WTC11 (cell line): ENCODE data around the gene SKAP2. TPM values are rescaled to one million over a fixed set of nuclear protein-coding genes. Genes with fewer than 3 reads are reported as not detected.

Experiments
- ATAC-seq: fragments of 200-7000 bp; cut with Tn5 transposase; 2 replicates; pipeline ENCODE4 v1.10.0; 2021; ENCODE audit warnings: mild to moderate bottlenecking, moderate library complexity
- CTCF ChIA-PET: fragments of 300-600 bp; sonication (Branson Sonifier 250); formaldehyde crosslinking; loops from one replicate; lab custom pipeline; 2021; ENCODE audit warnings: antibody characterized with exemption; lab: Charles Lee
- POLR2A ChIA-PET: fragments of 350-600 bp; sonication (Branson Sonifier 250); formaldehyde crosslinking; loops from one replicate; lab custom pipeline; 2021; ENCODE audit warnings: antibody characterized with exemption; lab: Charles Lee
- DNase-seq: peaks from one replicate; pipeline ENCODE4 v3.0.0; 2021; ENCODE audit warnings: low spot score
- H3K27ac Mint-ChIP-seq: 2 replicates; pipeline ENCODE4 v1.8.0; 2021; ENCODE audit warnings: mixed read lengths
- H3K27me3 Mint-ChIP-seq: 2 replicates; pipeline ENCODE4 v1.8.0; 2021; ENCODE audit warnings: low read depth, mild to moderate bottlenecking, moderate library complexity, mixed read lengths
- H3K36me3 Mint-ChIP-seq: 2 replicates; pipeline ENCODE4 v1.8.0; 2021; ENCODE audit warnings: mixed read lengths
- H3K4me1 Mint-ChIP-seq: 2 replicates; pipeline ENCODE4 v1.8.0; 2022; ENCODE audit warnings: mixed read lengths
- H3K4me3 Mint-ChIP-seq: 2 replicates; pipeline ENCODE4 v1.8.0; 2021; ENCODE audit warnings: mild to moderate bottlenecking, moderate library complexity, mixed read lengths
- H3K9me3 Mint-ChIP-seq: 2 replicates; pipeline ENCODE4 v1.8.0; 2021; ENCODE audit warnings: mixed read lengths
- E2F1 ChIP-seq: sonication (generic); formaldehyde crosslinking; IDR thresholded peaks from 2 replicates; pipeline ENCODE4 v1.8.0; 2022; ENCODE audit warnings: mild to moderate bottlenecking, missing genetic modification reagents
- ERG ChIP-seq: fragments of 250-450 bp; sonication (Bioruptor Pico); IDR thresholded peaks from 2 replicates; pipeline ENCODE4 v1.8.0; 2021; ENCODE audit warnings: mild to moderate bottlenecking
- FOXK1 ChIP-seq: sonication (generic); formaldehyde crosslinking; IDR thresholded peaks from 2 replicates; pipeline ENCODE4 v1.8.0; 2022; ENCODE audit warnings: mild to moderate bottlenecking, moderate library complexity, missing genetic modification reagents
- HMGA2 ChIP-seq: fragments of 250-450 bp; sonication (Bioruptor Pico); IDR thresholded peaks from 2 replicates; pipeline ENCODE4 v1.4.0; 2021; ENCODE audit warnings: mild to moderate bottlenecking, moderate library complexity
- HMGXB4 ChIP-seq: sonication (generic); formaldehyde crosslinking; IDR thresholded peaks from 2 replicates; pipeline ENCODE4 v1.8.1; 2023; ENCODE audit warnings: mild to moderate bottlenecking, moderate library complexity, missing genetic modification reagents
- MXD4 ChIP-seq: fragments of 250-450 bp; sonication (Bioruptor Pico); IDR thresholded peaks from 2 replicates; pipeline ENCODE4 v1.8.0; 2021; ENCODE audit warnings: mild to moderate bottlenecking, moderate library complexity, borderline replicate concordance
- NFATC4 ChIP-seq: fragments of 250-450 bp; sonication (Bioruptor Pico); IDR thresholded peaks from 2 replicates; pipeline ENCODE4 v1.9.0; 2021; ENCODE audit warnings: mild to moderate bottlenecking
- NFE2L1 ChIP-seq: sonication (generic); formaldehyde crosslinking; IDR thresholded peaks from 2 replicates; pipeline ENCODE4 v1.8.1; 2023; ENCODE audit warnings: missing genetic modification reagents
- RELA ChIP-seq: sonication (generic); formaldehyde crosslinking; IDR thresholded peaks from 2 replicates; pipeline ENCODE4 v1.8.1; 2022; ENCODE audit warnings: missing genetic modification reagents, mild to moderate bottlenecking, borderline replicate concordance
- SMAD4 ChIP-seq: sonication (generic); formaldehyde crosslinking; IDR thresholded peaks from 2 replicates; pipeline ENCODE4 v1.8.0; 2022; ENCODE audit warnings: mild to moderate bottlenecking, missing genetic modification reagents
- SP1 ChIP-seq: sonication (generic); formaldehyde crosslinking; conservative IDR thresholded peaks from 2 replicates; pipeline ENCODE4 v1.8.1; 2022; ENCODE audit warnings: missing genetic modification reagents
- TEAD4 ChIP-seq: sonication (generic); formaldehyde crosslinking; IDR thresholded peaks from 2 replicates; pipeline ENCODE4 v1.8.0; 2022; ENCODE audit warnings: mild to moderate bottlenecking, missing genetic modification reagents
- ZBTB21 ChIP-seq: sonication (generic); formaldehyde crosslinking; IDR thresholded peaks from 2 replicates; pipeline ENCODE4 v1.8.1; 2023; ENCODE audit warnings: mild to moderate bottlenecking, missing genetic modification reagents, borderline replicate concordance
- ZMAT4 ChIP-seq: fragments of 250-450 bp; sonication (Bioruptor Pico); IDR thresholded peaks from 2 replicates; pipeline ENCODE4 v1.9.0; 2021; ENCODE audit warnings: mild to moderate bottlenecking
- ZNF121 ChIP-seq: sonication (generic); formaldehyde crosslinking; IDR thresholded peaks from 2 replicates; pipeline ENCODE4 v1.8.0; 2023; ENCODE audit warnings: missing genetic modification reagents
- ZNF138 ChIP-seq: sonication (generic); formaldehyde crosslinking; conservative IDR thresholded peaks from 2 replicates; pipeline ENCODE4 v1.8.1; 2022; ENCODE audit warnings: mild to moderate bottlenecking, moderate library complexity, missing genetic modification reagents
- ZNF219 ChIP-seq: sonication (generic); formaldehyde crosslinking; IDR thresholded peaks from 2 replicates; pipeline ENCODE4 v1.8.0; 2023; ENCODE audit warnings: missing genetic modification reagents, mild to moderate bottlenecking, borderline replicate concordance
- ZNF232 ChIP-seq: sonication (generic); formaldehyde crosslinking; IDR thresholded peaks from 2 replicates; pipeline ENCODE4 v1.8.0; 2022; ENCODE audit warnings: mild to moderate bottlenecking, missing genetic modification reagents
- ZNF416 ChIP-seq: fragments of 250-450 bp; sonication (Bioruptor Pico); IDR thresholded peaks from 2 replicates; pipeline ENCODE4 v1.9.0; 2021; ENCODE audit warnings: mild to moderate bottlenecking, inconsistent platforms
- ZNF425 ChIP-seq: fragments of 250-450 bp; sonication (Bioruptor Pico); conservative IDR thresholded peaks from 2 replicates; pipeline ENCODE4 v1.9.0; 2021; ENCODE audit warnings: mild to moderate bottlenecking
- ZNF671 ChIP-seq: fragments of 250-450 bp; sonication (Bioruptor Pico); IDR thresholded peaks from 2 replicates; pipeline ENCODE4 v1.8.0; 2021; ENCODE audit warnings: mild to moderate bottlenecking
- total RNA-seq: library from RNA; stranded (reverse); gene quantifications from 3 replicates; pipeline ENCODE4 v1.2.3, GENCODE V29; 2021
- TF ChIP-seq, protein P1 (sequence below): fragments of 250-450 bp; sonication (Bioruptor Pico); IDR thresholded peaks from 2 replicates; pipeline ENCODE4 v1.9.0; 2021; ENCODE audit warnings: moderate library complexity, mild to moderate bottlenecking, inconsistent platforms, borderline replicate concordance

Gene SKAP2
- total RNA-seq, 1 experiment from 2014 or later, result 2.5 TPM

DNA sequence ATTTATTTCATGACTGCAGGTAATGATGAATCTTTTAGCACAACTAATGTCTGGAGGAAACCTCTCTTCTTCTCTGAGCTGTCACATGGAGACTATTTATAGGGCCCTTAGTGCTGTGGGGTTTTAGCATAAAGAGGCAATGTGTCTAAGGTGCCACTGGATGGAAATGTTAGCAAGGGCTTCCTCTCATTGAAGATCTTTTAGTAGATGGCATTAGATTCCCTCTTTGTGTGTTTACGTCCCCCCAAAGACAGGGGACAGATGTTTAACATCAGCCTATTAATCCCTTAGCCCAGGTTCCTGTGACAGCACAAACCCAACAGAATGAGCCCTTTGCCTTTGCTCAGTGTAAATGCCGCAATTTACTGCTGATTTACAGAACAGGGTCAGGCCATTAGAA, 208.6 kb downstream of the SKAP2 start (continued):
- TF ChIP-seq HMGXB4 (CRISPR knock-in tag), result no peak
- no peak for TF ChIP-seq NFE2L1 (CRISPR knock-in tag)
- no peak for TF ChIP-seq FOXK1
- TF ChIP-seq, protein P1, sequence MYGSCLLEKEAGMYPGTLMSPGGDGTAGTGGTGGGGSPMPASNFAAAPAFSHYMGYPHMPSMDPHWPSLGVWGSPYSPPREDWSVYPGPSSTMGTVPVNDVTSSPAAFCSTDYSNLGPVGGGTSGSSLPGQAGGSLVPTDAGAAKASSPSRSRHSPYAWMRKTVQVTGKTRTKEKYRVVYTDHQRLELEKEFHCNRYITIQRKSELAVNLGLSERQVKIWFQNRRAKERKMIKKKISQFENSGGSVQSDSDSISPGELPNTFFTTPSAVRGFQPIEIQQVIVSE, result no peak
- TF ChIP-seq ZBTB21 (CRISPR knock-in tag), result no peak
- TF ChIP-seq ZNF671 (CRISPR knock-in tag), result no peak
- no peak for TF ChIP-seq ZNF232 (CRISPR knock-in tag)
- TF ChIP-seq NFATC4 (CRISPR knock-in tag), result no peak
- TF ChIP-seq, all 79 proteins: peak for 0

- Mint-ChIP-seq H3K36me3 (no peaks in the 10 kb centered on the region), H3K4me3 (no peak overlapping the region), H3K27ac (no peak overlapping the region), H3K27me3 (no peaks in the 10 kb centered on the region), H3K9me3 (no peaks in the 10 kb centered on the region), H3K4me1 (peaks cover 60% of the 10 kb centered on the region)
- no peak for ATAC-seq
- no peak for TF ChIP-seq ZNF232 (CRISPR knock-in tag)
- no peak for TF ChIP-seq TEAD4 (CRISPR knock-in tag)
- TF ChIP-seq MXD4 (CRISPR knock-in tag), result no peak
- TF ChIP-seq ERG (CRISPR knock-in tag), result no peak
- no peak for TF ChIP-seq E2F1 (CRISPR knock-in tag)
- TF ChIP-seq HMGA2, result no peak
- TF ChIP-seq RELA (CRISPR knock-in tag), result no peak
- TF ChIP-seq ZNF425 (CRISPR knock-in tag), result no peak
- no peak for TF ChIP-seq NFATC4 (CRISPR knock-in tag)
- no peak for TF ChIP-seq ZNF121
- TF ChIP-seq ZMAT4 (CRISPR knock-in tag), result no peak
- TF ChIP-seq ZNF219 (CRISPR knock-in tag), result no peak
- no peak for TF ChIP-seq ZNF138
- no peak for TF ChIP-seq ZNF416 (CRISPR knock-in tag)
- no peak for TF ChIP-seq SMAD4
- no peak for TF ChIP-seq SP1 (CRISPR knock-in tag)
- CTCF ChIA-PET, result interaction anchor here (1.4 to 1.6 kb wide), 2 partner anchors 14 to 276 kb away, joined by 3 read pairs; no protein-coding TSS in a partner anchor
- POLR2A ChIA-PET, result no interaction called here
- DNase-seq, result no peak
Observed at GRCh38 chr7:26653430-26654399, 210.7 kb downstream of the SKAP2 start.
